DND-41 (cell line): ENCODE data around the gene SERPINA5.

Experiments
- CTCF ChIP-seq: IDR thresholded peaks from 2 replicates; pipeline ENCODE4 v1.5.1; 2012; ENCODE audit warnings: borderline replicate concordance, low read length, moderate library complexity, mild to moderate bottlenecking; ENCODE audit not compliant: poor library complexity, severe bottlenecking; ENCODE audit errors: extremely low read depth
- EZH2 ChIP-seq: IDR thresholded peaks from 3 replicates; pipeline ENCODE4 v1.6.1; 2012; ENCODE audit warnings: borderline replicate concordance, low read depth, mild to moderate bottlenecking, moderate library complexity, low read length, inconsistent platforms; ENCODE audit not compliant: severe bottlenecking

GRCh38 chr14:94572637-94573303 is 8.5 kb upstream of the SERPINA5 start:
- TF ChIP-seq CTCF (no peak), EZH2 (no peak)
